ENCODE measurements around the gene TMEM150B.

TMEM150B gene

DNA sequence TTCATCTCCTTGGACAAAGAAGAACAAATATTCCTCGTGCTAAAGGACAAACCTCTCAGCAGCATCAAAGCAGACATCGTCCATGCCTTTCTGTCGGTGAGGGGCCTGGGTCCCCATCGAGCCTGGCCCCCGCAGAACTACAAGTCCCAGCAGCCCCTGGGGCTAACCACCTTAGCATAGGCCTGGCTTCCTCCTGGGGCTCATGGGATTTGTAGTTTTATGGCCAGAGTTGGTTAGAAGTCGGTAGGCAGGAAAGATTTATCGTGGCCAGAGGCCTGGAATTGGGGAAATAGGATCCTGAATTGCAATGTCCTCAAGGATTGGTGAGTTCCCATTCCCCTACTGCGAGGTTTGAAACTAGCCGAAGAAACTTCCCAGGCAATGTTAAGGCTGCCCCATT is 19.6 kb downstream of the TMEM150B start:
- Histone ChIP-seq H3K27ac (ENCODE audit: low read depth, low read length) (no peak overlapping the region), H3K4me1 (ENCODE audit: control insufficient read depth, insufficient read depth, low read length) (no peaks in the 10 kb centered on the region), H3K36me3 (ENCODE audit: control insufficient read depth, insufficient read depth, low read length) (peaks cover 2% of the 10 kb centered on the region), H3K4me3 (ENCODE audit: low read length) (no peak overlapping the region), H3K9ac (ENCODE audit: low read length) (no peak overlapping the region), H3K27me3 (ENCODE audit: control insufficient read depth, insufficient read depth, low read length) (no peaks in the 10 kb centered on the region)

DNA sequence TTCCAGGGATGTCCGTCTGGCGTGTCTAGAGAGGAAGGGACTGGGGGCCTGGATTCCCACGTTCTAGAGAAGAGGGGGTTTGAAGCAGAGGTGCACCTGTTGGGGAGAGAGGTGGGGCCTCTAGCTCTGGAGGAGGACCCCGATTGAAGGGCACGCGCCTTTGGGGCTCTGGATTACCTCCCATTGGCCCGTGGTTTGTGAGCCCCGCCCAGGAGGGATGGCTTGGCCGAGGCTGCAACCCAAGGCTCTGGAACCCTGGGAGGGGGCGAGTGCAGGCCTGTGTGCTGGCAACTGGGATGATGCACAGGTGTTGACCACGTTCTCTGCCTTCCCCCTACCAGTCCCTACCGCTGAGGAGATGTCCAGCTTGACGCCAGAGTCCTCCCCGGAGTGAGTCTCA is 20.2 kb downstream of the TMEM150B start:
- H3K27me3 ChIP-seq (ENCODE audit: control insufficient read depth, insufficient read depth, low read length), result no peaks in the 10 kb centered on the region
- no peaks in the 10 kb centered on the region for H3K4me1 ChIP-seq (ENCODE audit: control insufficient read depth, insufficient read depth, low read length)
- no peak overlapping the region for H3K9ac ChIP-seq (ENCODE audit: low read length)
- H3K36me3 ChIP-seq (ENCODE audit: control insufficient read depth, insufficient read depth, low read length), result peaks cover 3% of the 10 kb centered on the region
- H3K4me3 ChIP-seq (ENCODE audit: low read length), result no peak overlapping the region
- H3K27ac ChIP-seq (ENCODE audit: low read depth, low read length), result no peak overlapping the region

DNA sequence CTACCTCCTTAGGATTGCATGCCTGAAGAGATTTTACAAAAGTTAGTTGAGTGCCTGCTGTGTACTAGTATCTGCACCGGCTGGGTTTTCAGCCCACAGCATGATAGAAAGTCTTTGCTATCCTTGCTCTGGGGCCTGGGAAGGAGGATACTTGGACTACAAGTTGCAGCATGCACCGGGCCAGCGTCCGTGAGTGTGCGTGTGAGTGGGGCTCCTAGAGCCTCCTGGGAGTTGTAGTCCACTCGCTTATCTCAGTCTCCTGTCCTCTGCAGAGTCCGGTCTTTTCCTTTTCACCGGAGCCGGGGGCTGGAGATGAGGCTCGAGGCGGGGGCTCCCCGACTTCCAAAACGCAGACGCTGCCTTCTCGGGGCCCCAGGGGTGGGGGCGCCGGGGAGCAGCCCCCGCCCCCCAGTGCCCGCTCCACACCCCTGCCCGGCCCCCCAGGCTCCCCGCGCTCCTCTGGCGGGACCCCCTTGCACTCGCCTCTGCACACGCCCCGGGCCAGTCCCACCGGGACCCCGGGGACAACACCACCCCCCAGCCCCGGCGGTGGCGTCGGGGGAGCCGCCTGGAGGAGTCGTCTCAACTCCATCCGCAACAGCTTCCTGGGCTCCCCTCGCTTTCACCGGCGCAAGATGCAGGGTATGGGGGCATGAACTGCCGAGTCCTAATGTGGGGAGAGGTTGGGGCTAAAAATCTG is 20.7 kb downstream of the TMEM150B start:
- H3K36me3 ChIP-seq (ENCODE audit: control insufficient read depth, insufficient read depth, low read length), result peaks cover 5% of the 10 kb centered on the region
- H3K4me3 ChIP-seq (ENCODE audit: low read length), result no peak overlapping the region
- no peaks in the 10 kb centered on the region for H3K4me1 ChIP-seq (ENCODE audit: control insufficient read depth, insufficient read depth, low read length)
- H3K27me3 ChIP-seq (ENCODE audit: control insufficient read depth, insufficient read depth, low read length), result no peaks in the 10 kb centered on the region
- no peak overlapping the region for H3K27ac ChIP-seq (ENCODE audit: low read depth, low read length)
- H3K9ac ChIP-seq (ENCODE audit: low read length), result no peak overlapping the region

DNA sequence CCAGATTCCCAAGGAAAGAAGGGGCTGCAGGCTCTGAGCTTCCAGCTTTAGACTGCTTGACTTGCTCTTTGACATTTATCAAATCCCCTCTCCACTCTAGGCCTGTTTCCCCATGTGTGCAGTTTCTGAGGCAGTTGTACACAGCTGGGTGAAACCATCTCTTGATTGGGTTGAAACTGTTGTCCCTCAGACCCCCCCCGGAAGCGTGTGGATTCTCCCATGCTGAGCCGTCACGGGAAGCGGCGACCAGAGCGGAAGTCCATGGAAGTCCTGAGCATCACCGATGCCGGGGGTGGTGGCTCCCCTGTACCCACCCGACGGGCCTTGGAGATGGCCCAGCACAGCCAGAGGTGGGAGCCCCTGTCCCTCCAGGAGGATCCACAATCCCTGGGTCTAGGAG is 21.7 kb downstream of the TMEM150B start:
- no peak overlapping the region for H3K4me3 ChIP-seq (ENCODE audit: low read length)
- H3K9ac ChIP-seq (ENCODE audit: low read length), result no peak overlapping the region
- peaks cover 5% of the 10 kb centered on the region for H3K36me3 ChIP-seq (ENCODE audit: control insufficient read depth, insufficient read depth, low read length)
- no peaks in the 10 kb centered on the region for H3K27me3 ChIP-seq (ENCODE audit: control insufficient read depth, insufficient read depth, low read length)
- no peaks in the 10 kb centered on the region for H3K4me1 ChIP-seq (ENCODE audit: control insufficient read depth, insufficient read depth, low read length)
- H3K27ac ChIP-seq (ENCODE audit: low read depth, low read length), result no peak overlapping the region

DNA sequence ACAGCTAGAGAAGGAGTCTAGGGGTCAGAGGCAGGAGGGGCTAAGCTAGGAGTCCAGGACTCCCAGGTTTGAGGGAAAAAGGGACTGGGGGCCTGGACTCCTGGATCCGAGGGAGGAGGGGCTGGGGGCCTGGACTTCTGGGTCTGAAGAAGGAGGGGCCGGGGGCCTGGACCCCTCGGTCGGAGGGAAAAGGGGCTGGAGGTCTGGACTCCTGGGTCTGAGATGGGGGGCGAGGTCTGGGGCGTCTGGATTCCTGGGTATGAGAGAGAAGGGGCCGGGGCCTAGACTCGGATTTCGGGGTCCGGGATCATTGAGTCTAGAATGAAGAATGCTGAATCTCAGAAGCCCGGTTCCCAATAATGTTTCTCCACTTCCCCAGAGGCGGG is 22.8 kb downstream of the TMEM150B start:
- Histone ChIP-seq H3K4me1 (ENCODE audit: control insufficient read depth, insufficient read depth, low read length) (no peaks in the 10 kb centered on the region), H3K9ac (ENCODE audit: low read length) (no peak overlapping the region), H3K27me3 (ENCODE audit: control insufficient read depth, insufficient read depth, low read length) (no peaks in the 10 kb centered on the region), H3K4me3 (ENCODE audit: low read length) (peak overlapping the region; percentile 37), H3K27ac (ENCODE audit: low read depth, low read length) (no peak overlapping the region), H3K36me3 (ENCODE audit: control insufficient read depth, insufficient read depth, low read length) (peaks cover 5% of the 10 kb centered on the region)

DNA sequence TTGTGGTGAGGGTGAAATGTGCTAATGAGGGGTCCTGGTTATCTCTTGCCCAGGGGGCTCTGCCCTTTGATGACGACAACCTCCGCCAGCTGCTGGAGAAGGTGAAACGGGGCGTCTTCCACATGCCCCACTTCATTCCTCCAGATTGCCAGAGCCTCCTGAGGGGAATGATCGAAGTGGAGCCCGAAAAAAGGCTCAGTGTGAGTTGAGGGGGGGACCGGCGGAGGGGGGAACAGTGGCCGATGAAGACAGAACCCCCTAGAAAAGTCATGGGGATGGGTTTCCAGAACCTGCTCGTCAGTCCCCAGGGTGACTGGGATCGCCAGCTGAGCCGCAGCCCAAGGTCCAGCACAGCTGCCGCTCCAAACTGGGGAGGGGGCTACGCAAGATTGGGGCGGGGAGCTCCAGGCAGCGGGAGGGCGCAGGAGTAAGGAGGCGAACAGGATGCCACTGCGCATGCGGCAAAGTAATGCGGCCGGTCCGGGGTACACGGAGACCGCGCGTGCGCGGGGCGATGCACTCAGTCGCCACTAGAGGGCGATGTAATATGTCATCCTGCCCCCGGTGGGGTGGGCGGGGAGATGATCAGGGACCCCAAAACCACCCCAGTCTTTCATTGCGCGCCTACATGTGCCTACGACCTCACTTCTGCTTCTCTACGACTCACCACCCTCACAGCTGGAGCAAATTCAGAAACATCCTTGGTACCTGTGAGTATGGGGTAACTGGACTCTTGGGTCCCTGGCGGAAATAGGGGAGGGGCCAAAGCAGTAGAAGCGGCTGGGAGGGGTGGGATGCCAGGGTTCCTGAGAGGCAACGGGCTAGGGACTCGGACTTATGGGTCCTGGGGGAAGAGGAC is 23.5 kb downstream of the TMEM150B start:
- Histone ChIP-seq H3K4me3 (ENCODE audit: low read length) (peak overlapping the region; percentile 41), H3K36me3 (ENCODE audit: control insufficient read depth, insufficient read depth, low read length) (peaks cover 3% of the 10 kb centered on the region), H3K27me3 (ENCODE audit: control insufficient read depth, insufficient read depth, low read length) (no peaks in the 10 kb centered on the region), H3K4me1 (ENCODE audit: control insufficient read depth, insufficient read depth, low read length) (no peaks in the 10 kb centered on the region), H3K9ac (ENCODE audit: low read length) (no peak overlapping the region), H3K27ac (ENCODE audit: low read depth, low read length) (no peak overlapping the region)

DNA sequence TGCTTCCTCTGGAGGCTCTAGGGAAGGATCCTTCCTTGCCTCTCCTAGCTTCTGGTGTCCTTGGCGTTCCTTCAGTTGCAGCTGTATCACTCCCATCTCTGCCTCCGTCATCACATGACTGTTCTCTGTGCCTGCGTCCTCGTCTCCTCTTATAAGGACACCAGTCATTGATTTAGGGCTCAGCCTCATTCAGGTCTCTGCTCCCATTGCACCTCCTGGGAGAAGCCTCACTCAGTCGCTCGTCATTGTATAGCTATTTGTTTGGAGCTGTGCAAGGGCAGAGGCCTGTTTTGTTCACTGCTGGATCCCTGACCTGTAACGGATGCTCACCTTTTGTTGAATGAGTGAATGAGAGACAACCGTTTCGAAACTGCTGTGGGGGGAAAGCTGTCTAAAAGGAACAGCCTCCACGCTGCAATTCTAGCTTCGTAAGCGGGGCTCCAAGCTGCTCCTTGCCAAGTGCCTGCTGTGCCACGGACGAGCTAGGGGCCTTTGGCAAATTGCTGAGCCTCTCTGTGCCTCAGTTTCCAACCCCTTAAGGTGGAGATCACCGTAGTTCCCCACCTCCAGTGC is 24.2 kb downstream of the TMEM150B start:
- Histone ChIP-seq H3K9ac (ENCODE audit: low read length) (no peak overlapping the region), H3K4me3 (ENCODE audit: low read length) (no peak overlapping the region)

DNA sequence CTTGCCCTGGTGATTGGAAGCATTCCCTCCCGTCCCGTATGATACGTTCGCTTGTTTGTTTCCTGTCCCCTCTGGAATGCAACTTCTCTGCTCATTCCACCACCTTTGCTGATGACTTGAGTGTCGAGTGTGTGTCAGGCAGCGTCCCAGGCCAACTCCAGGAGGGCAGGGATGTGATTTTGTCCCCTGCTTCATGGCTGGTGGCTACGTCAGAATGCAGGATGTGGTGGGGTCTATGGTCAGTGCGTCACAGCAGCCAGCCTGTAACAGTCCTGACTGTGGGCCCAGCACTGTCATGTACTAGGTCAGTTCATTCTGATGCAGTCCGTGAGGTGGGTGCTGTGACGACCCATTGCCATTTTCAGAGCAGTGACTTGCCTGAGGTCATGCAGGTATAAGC is 25.1 kb downstream of the TMEM150B start:
- no peak overlapping the region for H3K27ac ChIP-seq (ENCODE audit: low read depth, low read length)
- no peak overlapping the region for H3K9ac ChIP-seq (ENCODE audit: low read length)

More for the DNA sequence above, 24.2 kb downstream of the TMEM150B start:
- Histone ChIP-seq H3K27ac (ENCODE audit: low read depth, low read length) (no peak overlapping the region), H3K4me1 (ENCODE audit: control insufficient read depth, insufficient read depth, low read length) (no peaks in the 10 kb centered on the region), H3K27me3 (ENCODE audit: control insufficient read depth, insufficient read depth, low read length) (no peaks in the 10 kb centered on the region), H3K36me3 (ENCODE audit: control insufficient read depth, insufficient read depth, low read length) (peaks cover 2% of the 10 kb centered on the region)

DNA sequence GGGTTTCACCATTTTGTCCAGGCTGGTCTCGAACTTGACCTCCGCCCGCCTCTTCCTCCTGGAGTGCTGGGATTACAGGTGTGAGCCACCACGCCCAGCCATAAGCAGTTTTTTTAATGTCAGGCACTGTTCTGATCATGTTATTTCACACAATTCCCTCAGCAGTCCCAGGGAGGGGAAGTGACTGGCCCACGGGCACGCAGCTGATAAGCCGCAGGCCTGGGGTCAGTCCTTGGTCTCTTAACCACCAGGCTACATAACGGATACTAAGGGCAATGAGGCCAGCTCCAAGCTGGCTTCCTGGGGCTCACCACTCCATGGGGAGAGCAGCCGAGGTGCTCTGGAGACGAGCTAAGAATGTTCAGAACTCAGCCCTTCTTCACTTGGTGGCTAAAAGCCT is 27.9 kb downstream of the TMEM150B start:
- Histone ChIP-seq H3K4me1 (ENCODE audit: control insufficient read depth, insufficient read depth, low read length) (no peaks in the 10 kb centered on the region), H3K27me3 (ENCODE audit: control insufficient read depth, insufficient read depth, low read length) (no peaks in the 10 kb centered on the region), H3K9ac (ENCODE audit: low read length) (no peak overlapping the region), H3K4me3 (ENCODE audit: low read length) (no peak overlapping the region), H3K36me3 (ENCODE audit: control insufficient read depth, insufficient read depth, low read length) (peaks cover 2% of the 10 kb centered on the region), H3K27ac (ENCODE audit: low read depth, low read length) (no peak overlapping the region)

More for the DNA sequence above, 25.1 kb downstream of the TMEM150B start:
- H3K36me3 ChIP-seq (ENCODE audit: control insufficient read depth, insufficient read depth, low read length), result peaks cover 2% of the 10 kb centered on the region
- no peak overlapping the region for H3K4me3 ChIP-seq (ENCODE audit: low read length)
- H3K27me3 ChIP-seq (ENCODE audit: control insufficient read depth, insufficient read depth, low read length), result no peaks in the 10 kb centered on the region
- no peaks in the 10 kb centered on the region for H3K4me1 ChIP-seq (ENCODE audit: control insufficient read depth, insufficient read depth, low read length)

DNA sequence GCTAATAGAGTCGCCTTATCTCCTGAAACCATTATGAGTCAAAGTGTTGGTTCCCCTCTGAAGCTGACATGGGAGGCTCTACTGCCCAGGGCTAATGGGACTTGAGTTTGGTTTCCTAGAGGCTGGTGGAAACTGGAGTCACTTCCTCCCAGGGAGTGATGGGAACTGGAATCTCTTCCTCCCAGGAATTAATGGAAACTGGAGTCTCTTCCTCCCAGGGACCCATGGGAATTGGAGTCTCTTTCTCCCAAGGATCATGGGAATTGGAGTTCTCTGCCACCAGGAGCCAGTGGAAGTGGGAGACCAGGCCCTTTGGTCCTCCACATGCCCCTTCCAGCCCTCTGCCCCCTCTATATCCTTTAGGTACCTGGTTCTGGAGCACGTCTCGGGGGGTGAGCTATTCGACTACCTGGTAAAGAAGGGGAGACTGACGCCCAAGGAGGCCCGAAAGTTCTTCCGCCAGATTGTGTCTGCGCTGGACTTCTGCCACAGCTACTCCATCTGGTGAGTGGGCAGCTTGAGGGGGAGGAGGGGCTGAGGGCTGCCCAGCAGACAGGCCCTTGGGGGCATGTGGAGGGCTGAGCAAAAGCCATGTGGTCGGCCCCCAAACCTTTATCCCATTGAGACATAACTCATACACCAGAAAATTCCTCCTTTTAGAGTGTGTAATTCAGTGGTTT is 35.9 kb downstream of the TMEM150B start:
- no peaks in the 10 kb centered on the region for H3K27me3 ChIP-seq (ENCODE audit: control insufficient read depth, insufficient read depth, low read length)
- H3K36me3 ChIP-seq (ENCODE audit: control insufficient read depth, insufficient read depth, low read length), result no peaks in the 10 kb centered on the region
- no peak overlapping the region for H3K4me3 ChIP-seq (ENCODE audit: low read length)
- no peak overlapping the region for H3K9ac ChIP-seq (ENCODE audit: low read length)
- no peaks in the 10 kb centered on the region for H3K4me1 ChIP-seq (ENCODE audit: control insufficient read depth, insufficient read depth, low read length)
- H3K27ac ChIP-seq (ENCODE audit: low read depth, low read length), result no peak overlapping the region

DNA sequence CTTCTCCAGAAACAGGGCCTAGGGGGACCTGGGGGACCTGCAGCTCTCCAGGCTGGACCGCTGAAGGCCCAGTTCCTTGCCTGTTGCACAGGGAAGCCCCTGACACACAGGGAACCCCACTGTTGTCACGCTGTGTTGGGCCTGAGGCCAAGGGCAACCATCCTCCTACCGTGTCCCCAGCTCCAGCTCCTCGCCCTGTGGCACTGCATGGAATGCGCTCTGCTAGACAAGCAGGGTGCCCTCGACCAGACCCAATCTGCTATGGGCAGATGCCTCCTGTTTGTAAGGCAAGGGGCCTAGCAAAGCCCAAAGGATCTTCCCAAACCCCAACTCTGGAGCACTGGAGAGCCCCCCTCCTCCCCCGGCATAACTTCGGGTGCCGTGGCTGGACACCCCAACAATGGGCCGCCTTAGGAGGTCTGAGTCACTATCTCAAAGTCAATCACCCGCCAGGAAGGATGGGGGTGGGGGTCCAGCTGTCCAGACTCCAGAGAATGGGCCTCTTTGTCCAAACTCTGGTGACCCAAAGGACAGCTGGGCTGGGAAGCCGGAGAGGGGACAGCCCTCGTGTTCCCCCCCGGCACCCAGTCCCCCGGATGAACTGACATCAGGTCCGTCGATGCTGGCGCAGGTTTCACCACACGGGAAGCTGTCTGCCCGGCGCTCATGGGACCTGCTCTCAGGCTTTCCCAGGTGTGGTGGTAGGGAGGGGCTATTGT is 37.6 kb downstream of the TMEM150B start:
- Histone ChIP-seq H3K27ac (ENCODE audit: low read depth, low read length) (no peak overlapping the region), H3K36me3 (ENCODE audit: control insufficient read depth, insufficient read depth, low read length) (no peaks in the 10 kb centered on the region), H3K4me3 (ENCODE audit: low read length) (no peak overlapping the region), H3K27me3 (ENCODE audit: control insufficient read depth, insufficient read depth, low read length) (no peaks in the 10 kb centered on the region), H3K4me1 (ENCODE audit: control insufficient read depth, insufficient read depth, low read length) (no peaks in the 10 kb centered on the region), H3K9ac (ENCODE audit: low read length) (no peak overlapping the region)
